ENCODE results near the gene ALDH1A2. TPM values are rescaled to one million over a fixed set of nuclear protein-coding genes. Genes with fewer than 3 reads are reported as not detected.
A peak's percentile ranks its signal among the peaks of the same experiment; 100 is the strongest.

Gene ALDH1A2
- total RNA-seq, 1 donor from 2014 or later: 11.0 TPM

GRCh38 chr15:57932348-57932747 lies 133.2 kb downstream of the ALDH1A2 start:
- Histone ChIP-seq H3K4me3 (ENCODE audit: low read length in 3 of 3) (no peak overlapping the region), H3K36me3 (ENCODE audit: control insufficient read depth in 3 of 3, insufficient read depth in 3 of 3, low read length in 3 of 3) (no peaks in the 10 kb centered on the region), H3K4me1 (ENCODE audit: control insufficient read depth in 3 of 3, insufficient read depth in 3 of 3, low read length in 3 of 3) (no peaks in the 10 kb centered on the region), H3K27me3 (ENCODE audit: control insufficient read depth in 3 of 3, insufficient read depth in 3 of 3, low read length in 3 of 3) (peaks cover 0 to 3% (median 0%) of the 10 kb centered on the region in 3 donors), H3K9me3 (ENCODE audit: control insufficient read depth in 3 of 3, low read length in 3 of 3) (no peaks in the 10 kb centered on the region), H3K9ac (ENCODE audit: low read depth in 1 of 3, low read length in 3 of 3) (no peak overlapping the region), H3K27ac (ENCODE audit: low read depth, low read length) (no peak overlapping the region)

DNA sequence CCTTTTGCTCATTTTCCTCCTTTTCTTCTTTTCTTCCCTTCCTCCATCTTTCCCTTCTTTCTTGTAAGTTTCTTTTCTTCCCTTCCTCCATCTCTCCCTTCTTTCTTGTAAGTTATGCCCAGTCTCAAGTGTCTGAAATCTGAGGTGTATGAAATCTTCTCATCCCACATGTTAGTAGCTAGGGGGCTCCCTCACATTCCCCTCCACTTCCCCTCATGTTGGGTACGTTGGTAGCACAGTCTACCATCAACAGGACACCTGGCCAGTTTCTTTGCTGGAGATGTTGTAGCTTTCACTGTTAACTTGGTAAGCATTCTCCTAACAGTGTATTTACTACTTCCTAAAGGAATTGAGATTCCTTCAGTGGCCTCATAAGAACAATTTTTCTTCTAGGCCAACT lies 133.9 kb downstream of the ALDH1A2 start:
- Histone ChIP-seq H3K36me3 (ENCODE audit: control insufficient read depth in 3 of 3, insufficient read depth in 3 of 3, low read length in 3 of 3) (no peaks in the 10 kb centered on the region), H3K4me3 (ENCODE audit: low read length in 3 of 3) (no peak overlapping the region), H3K4me1 (ENCODE audit: control insufficient read depth in 3 of 3, insufficient read depth in 3 of 3, low read length in 3 of 3) (no peaks in the 10 kb centered on the region), H3K27ac (ENCODE audit: low read depth, low read length) (no peak overlapping the region), H3K9me3 (ENCODE audit: control insufficient read depth in 3 of 3, low read length in 3 of 3) (no peaks in the 10 kb centered on the region), H3K27me3 (ENCODE audit: control insufficient read depth in 3 of 3, insufficient read depth in 3 of 3, low read length in 3 of 3) (peaks cover 0 to 3% (median 0%) of the 10 kb centered on the region in 3 donors), H3K9ac (ENCODE audit: low read depth in 1 of 3, low read length in 3 of 3) (no peak overlapping the region)

DNA sequence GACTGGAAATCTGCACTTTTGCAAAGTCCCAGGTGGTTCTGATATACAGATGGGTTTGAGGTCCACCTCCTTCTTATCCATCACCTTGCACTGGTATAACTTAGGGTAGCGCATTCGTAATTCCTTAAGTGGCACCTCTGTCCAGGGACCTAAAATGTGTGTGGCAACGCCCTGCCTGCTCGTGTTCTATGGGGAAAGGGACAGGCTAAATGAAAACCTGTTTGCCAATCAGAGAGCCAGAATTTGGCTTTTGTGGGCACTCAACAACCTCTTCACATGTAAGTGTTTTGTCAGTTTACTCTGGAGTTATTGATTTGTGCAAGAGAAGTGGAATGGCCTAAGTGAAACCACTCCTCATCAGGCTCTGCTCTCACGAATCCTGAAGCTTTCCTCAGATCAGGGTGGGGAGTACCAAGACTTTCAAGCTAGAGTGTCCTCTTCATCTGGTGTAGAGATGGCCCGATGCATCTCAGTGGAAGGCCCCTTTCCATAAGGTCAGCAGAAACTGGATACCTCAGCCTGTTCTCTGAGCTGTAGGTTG lies 138.3 kb downstream of the ALDH1A2 start:
- H3K4me1 ChIP-seq (ENCODE audit: control insufficient read depth in 3 of 3, insufficient read depth in 3 of 3, low read length in 3 of 3): peaks cover 7 to 17% (median 15%) of the 10 kb centered on the region in 3 donors
- no peak overlapping the region for H3K9ac ChIP-seq (ENCODE audit: low read depth in 1 of 3, low read length in 3 of 3)
- H3K4me3 ChIP-seq (ENCODE audit: low read length in 3 of 3): no peak overlapping the region
- H3K36me3 ChIP-seq (ENCODE audit: control insufficient read depth in 3 of 3, insufficient read depth in 3 of 3, low read length in 3 of 3): no peaks in the 10 kb centered on the region
- no peak overlapping the region for H3K27ac ChIP-seq (ENCODE audit: low read depth, low read length)
- no peaks in the 10 kb centered on the region for H3K9me3 ChIP-seq (ENCODE audit: control insufficient read depth in 3 of 3, low read length in 3 of 3)
- H3K27me3 ChIP-seq (ENCODE audit: control insufficient read depth in 3 of 3, insufficient read depth in 3 of 3, low read length in 3 of 3): peaks cover 0 to 3% (median 0%) of the 10 kb centered on the region in 3 donors

DNA sequence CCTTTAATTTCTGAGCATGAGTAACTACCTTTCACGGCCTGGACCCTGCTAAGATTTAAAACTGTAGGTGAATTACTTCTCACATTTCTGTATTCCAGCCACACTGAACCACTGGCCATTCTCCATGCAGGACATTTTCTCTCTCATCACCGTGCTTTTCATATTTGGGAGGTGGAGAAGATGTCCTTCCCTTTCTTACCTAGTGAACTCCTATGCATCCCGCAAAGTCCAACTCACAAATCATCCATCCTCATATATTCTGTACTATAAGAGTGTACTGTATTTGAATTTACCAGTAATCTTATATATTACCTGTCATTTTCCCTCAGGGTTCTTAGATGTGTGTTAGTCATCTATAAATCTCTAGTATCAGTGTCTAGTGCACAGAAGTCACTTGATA lies 139.9 kb downstream of the ALDH1A2 start:
- no peak overlapping the region for H3K9ac ChIP-seq (ENCODE audit: low read depth in 1 of 3, low read length in 3 of 3)
- H3K9me3 ChIP-seq (ENCODE audit: control insufficient read depth in 3 of 3, low read length in 3 of 3): no peaks in the 10 kb centered on the region
- no peak overlapping the region for H3K27ac ChIP-seq (ENCODE audit: low read depth, low read length)
- no peak overlapping the region for H3K4me3 ChIP-seq (ENCODE audit: low read length in 3 of 3)
- peaks cover 7 to 26% (median 25%) of the 10 kb centered on the region in 3 donors for H3K4me1 ChIP-seq (ENCODE audit: control insufficient read depth in 3 of 3, insufficient read depth in 3 of 3, low read length in 3 of 3)
- no peaks in the 10 kb centered on the region for H3K27me3 ChIP-seq (ENCODE audit: control insufficient read depth in 3 of 3, insufficient read depth in 3 of 3, low read length in 3 of 3)
- H3K36me3 ChIP-seq (ENCODE audit: control insufficient read depth in 3 of 3, insufficient read depth in 3 of 3, low read length in 3 of 3): no peaks in the 10 kb centered on the region

DNA sequence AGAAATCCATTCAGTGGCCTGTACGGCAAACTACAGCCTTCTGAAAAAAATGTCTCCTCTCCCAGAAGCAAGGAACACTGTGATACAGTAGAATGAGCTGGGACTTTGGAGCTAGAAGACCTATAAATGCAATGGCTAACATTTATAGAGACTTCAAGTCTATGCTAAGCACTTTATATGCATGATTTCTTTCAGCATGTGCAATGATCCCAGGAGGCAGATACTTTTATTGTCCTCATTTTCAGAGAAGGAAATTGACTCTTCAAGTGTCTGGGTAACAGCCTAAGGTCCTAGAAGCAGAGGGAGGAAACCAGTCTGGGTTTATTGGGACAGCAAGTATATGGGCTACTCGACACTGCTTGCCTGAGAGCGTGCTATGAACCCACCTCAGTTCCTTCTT lies 140.9 kb downstream of the ALDH1A2 start:
- Histone ChIP-seq H3K9me3 (ENCODE audit: control insufficient read depth in 3 of 3, low read length in 3 of 3) (no peaks in the 10 kb centered on the region), H3K36me3 (ENCODE audit: control insufficient read depth in 3 of 3, insufficient read depth in 3 of 3, low read length in 3 of 3) (no peaks in the 10 kb centered on the region), H3K4me3 (ENCODE audit: low read length in 3 of 3) (no peak overlapping the region), H3K27ac (ENCODE audit: low read depth, low read length) (no peak overlapping the region), H3K9ac (ENCODE audit: low read depth in 1 of 3, low read length in 3 of 3) (no peak overlapping the region), H3K27me3 (ENCODE audit: control insufficient read depth in 3 of 3, insufficient read depth in 3 of 3, low read length in 3 of 3) (no peaks in the 10 kb centered on the region), H3K4me1 (ENCODE audit: control insufficient read depth in 3 of 3, insufficient read depth in 3 of 3, low read length in 3 of 3) (peaks cover 11 to 28% (median 27%) of the 10 kb centered on the region in 3 donors)

DNA sequence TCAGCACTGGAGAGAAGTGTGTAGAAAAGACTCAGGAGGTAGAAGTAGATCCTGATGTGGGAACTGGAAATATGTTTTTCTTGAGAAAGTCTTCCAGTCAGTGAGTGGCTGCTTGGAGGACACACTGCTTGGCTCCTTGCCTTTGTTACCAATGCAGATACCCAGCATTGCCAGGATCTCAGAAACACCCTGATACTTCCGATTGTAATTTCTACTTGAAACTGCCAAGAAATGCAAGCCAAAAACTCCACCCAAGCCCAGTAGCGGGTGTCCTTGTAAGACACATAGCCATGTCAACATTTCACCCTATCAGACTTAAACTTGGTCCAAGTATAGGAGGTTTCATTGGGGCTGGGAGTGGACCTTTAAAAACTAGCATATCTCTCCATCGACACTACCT lies 141.8 kb downstream of the ALDH1A2 start:
- Histone ChIP-seq H3K27ac (ENCODE audit: low read depth, low read length) (peak overlapping the region; percentile 48), H3K9me3 (ENCODE audit: control insufficient read depth in 3 of 3, low read length in 3 of 3) (no peaks in the 10 kb centered on the region), H3K36me3 (ENCODE audit: control insufficient read depth in 3 of 3, insufficient read depth in 3 of 3, low read length in 3 of 3) (no peaks in the 10 kb centered on the region), H3K9ac (ENCODE audit: low read depth in 1 of 3, low read length in 3 of 3) (no peak overlapping the region), H3K4me3 (ENCODE audit: low read length in 3 of 3) (no peak overlapping the region), H3K27me3 (ENCODE audit: control insufficient read depth in 3 of 3, insufficient read depth in 3 of 3, low read length in 3 of 3) (no peaks in the 10 kb centered on the region), H3K4me1 (ENCODE audit: control insufficient read depth in 3 of 3, insufficient read depth in 3 of 3, low read length in 3 of 3) (peaks cover 11 to 28% (median 27%) of the 10 kb centered on the region in 3 donors)

GRCh38 chr15:57923306-57923705 lies 142.2 kb downstream of the ALDH1A2 start:
- Histone ChIP-seq H3K27ac (ENCODE audit: low read depth, low read length) (peak overlapping the region; percentile 48), H3K9ac (ENCODE audit: low read depth in 1 of 3, low read length in 3 of 3) (no peak overlapping the region), H3K27me3 (ENCODE audit: control insufficient read depth in 3 of 3, insufficient read depth in 3 of 3, low read length in 3 of 3) (peaks cover 0 to under 1% (median 0%) of the 10 kb centered on the region in 3 donors), H3K36me3 (ENCODE audit: control insufficient read depth in 3 of 3, insufficient read depth in 3 of 3, low read length in 3 of 3) (no peaks in the 10 kb centered on the region), H3K4me1 (ENCODE audit: control insufficient read depth in 3 of 3, insufficient read depth in 3 of 3, low read length in 3 of 3) (peaks cover 11 to 28% (median 27%) of the 10 kb centered on the region in 3 donors), H3K4me3 (ENCODE audit: low read length in 3 of 3) (no peak overlapping the region), H3K9me3 (ENCODE audit: control insufficient read depth in 3 of 3, low read length in 3 of 3) (no peaks in the 10 kb centered on the region)

GRCh38 chr15:57922776-57923175 lies 142.7 kb downstream of the ALDH1A2 start:
- Histone ChIP-seq H3K9ac (ENCODE audit: low read depth in 1 of 3, low read length in 3 of 3) (no peak overlapping the region), H3K27me3 (ENCODE audit: control insufficient read depth in 3 of 3, insufficient read depth in 3 of 3, low read length in 3 of 3) (peaks cover 0 to 5% (median 3%) of the 10 kb centered on the region in 3 donors), H3K36me3 (ENCODE audit: control insufficient read depth in 3 of 3, insufficient read depth in 3 of 3, low read length in 3 of 3) (no peaks in the 10 kb centered on the region), H3K27ac (ENCODE audit: low read depth, low read length) (peak overlapping the region; percentile 48), H3K9me3 (ENCODE audit: control insufficient read depth in 3 of 3, low read length in 3 of 3) (no peaks in the 10 kb centered on the region), H3K4me1 (ENCODE audit: control insufficient read depth in 3 of 3, insufficient read depth in 3 of 3, low read length in 3 of 3) (peaks cover 11 to 28% (median 27%) of the 10 kb centered on the region in 3 donors), H3K4me3 (ENCODE audit: low read length in 3 of 3) (no peak overlapping the region)

- Histone ChIP-seq H3K9me3 (ENCODE audit: control insufficient read depth in 3 of 3, low read length in 3 of 3) (no peaks in the 10 kb centered on the region), H3K4me1 (ENCODE audit: control insufficient read depth in 3 of 3, insufficient read depth in 3 of 3, low read length in 3 of 3) (peaks cover 11 to 28% (median 27%) of the 10 kb centered on the region in 3 donors), H3K27ac (ENCODE audit: low read depth, low read length) (no peak overlapping the region), H3K4me3 (ENCODE audit: low read length in 3 of 3) (no peak overlapping the region), H3K9ac (ENCODE audit: low read depth in 1 of 3, low read length in 3 of 3) (no peak overlapping the region), H3K36me3 (ENCODE audit: control insufficient read depth in 3 of 3, insufficient read depth in 3 of 3, low read length in 3 of 3) (no peaks in the 10 kb centered on the region), H3K27me3 (ENCODE audit: control insufficient read depth in 3 of 3, insufficient read depth in 3 of 3, low read length in 3 of 3) (peaks cover 0 to 5% (median 3%) of the 10 kb centered on the region in 3 donors)
Observed at GRCh38 chr15:57921371-57921770, 144.1 kb downstream of the ALDH1A2 start.

GRCh38 chr15:57920911-57921310 lies 144.6 kb downstream of the ALDH1A2 start:
- H3K27ac ChIP-seq (ENCODE audit: low read depth, low read length): no peak overlapping the region
- H3K4me3 ChIP-seq (ENCODE audit: low read length in 3 of 3): no peak overlapping the region
- no peaks in the 10 kb centered on the region for H3K9me3 ChIP-seq (ENCODE audit: control insufficient read depth in 3 of 3, low read length in 3 of 3)
- no peaks in the 10 kb centered on the region for H3K36me3 ChIP-seq (ENCODE audit: control insufficient read depth in 3 of 3, insufficient read depth in 3 of 3, low read length in 3 of 3)
- no peak overlapping the region for H3K9ac ChIP-seq (ENCODE audit: low read depth in 1 of 3, low read length in 3 of 3)
- H3K27me3 ChIP-seq (ENCODE audit: control insufficient read depth in 3 of 3, insufficient read depth in 3 of 3, low read length in 3 of 3): peaks cover 3 to 5% (median 3%) of the 10 kb centered on the region in 3 donors
- H3K4me1 ChIP-seq (ENCODE audit: control insufficient read depth in 3 of 3, insufficient read depth in 3 of 3, low read length in 3 of 3): peaks cover 11 to 28% (median 27%) of the 10 kb centered on the region in 3 donors

Measured in skeletal muscle tissue (tissue), 4 donors.